Panc1 (cell line): ENCODE data around the gene DELE1.

Experiments
- POLR2AphosphoS5 ChIP-seq: IDR thresholded peaks from 2 replicates; pipeline ENCODE4 v1.6.1; 2012; ENCODE audit warnings: mild to moderate bottlenecking, low read depth, low read length, moderate library complexity
- REST ChIP-seq, 2 experiments: IDR thresholded peaks; 2 replicates each; pipeline ENCODE4 v1.6.1; 2011 to 2012; ENCODE audit warnings: low read depth in 2 of 2, control low read depth in 1 of 2, low read length in 1 of 2, mild to moderate bottlenecking in 1 of 2, moderate library complexity in 1 of 2; ENCODE audit not compliant: insufficient read depth in 1 of 2
- SIN3A ChIP-seq: IDR thresholded peaks from 2 replicates; pipeline ENCODE4 v1.6.1; 2012; ENCODE audit warnings: low read depth, mild to moderate bottlenecking, low read length, moderate library complexity, borderline replicate concordance; ENCODE audit not compliant: insufficient read depth
- TCF7L2 ChIP-seq: IDR thresholded peaks from 2 replicates; pipeline ENCODE4 v1.6.1; 2011; ENCODE audit warnings: mild to moderate bottlenecking, low read depth, low read length, inconsistent platforms
- TF ChIP-seq, protein P1 (sequence below): fragments of 450-650 bp; IDR thresholded peaks from 2 replicates; pipeline ENCODE4 v1.5.1; 2017; ENCODE audit warnings: mild to moderate bottlenecking

DNA sequence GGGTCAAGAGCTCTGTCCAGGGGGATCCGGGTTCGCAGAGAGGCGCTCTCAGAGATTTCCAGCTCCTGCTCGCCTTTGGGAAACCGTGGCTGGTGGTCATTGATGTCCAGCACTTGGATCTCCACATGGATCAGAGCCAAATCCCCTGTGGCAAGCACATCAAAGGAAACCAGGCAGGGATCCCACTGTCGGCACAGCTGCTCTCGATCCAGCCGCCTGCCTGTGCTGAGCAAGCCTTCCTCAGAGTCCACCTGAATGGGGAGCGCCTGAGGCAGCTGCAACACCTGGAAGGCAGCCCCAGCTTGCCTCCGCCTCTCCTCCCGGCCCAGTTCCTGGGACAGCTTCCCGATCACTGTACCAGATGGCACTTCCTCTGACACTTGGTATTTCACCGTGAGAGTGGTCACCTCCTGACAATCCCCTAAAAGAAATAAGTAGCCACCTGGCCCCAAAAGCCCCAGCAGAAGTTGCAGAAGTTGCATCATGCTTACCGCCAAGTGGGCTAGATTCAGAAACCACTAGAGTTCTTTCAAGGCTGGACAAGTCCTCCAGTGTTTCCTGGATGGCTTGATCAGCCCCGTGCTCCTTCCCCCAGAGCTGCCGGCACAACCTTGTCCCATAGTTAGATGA is 33.8 kb downstream of the DELE1 start:
- TF ChIP-seq TCF7L2: no peak
- TF ChIP-seq, protein P1, sequence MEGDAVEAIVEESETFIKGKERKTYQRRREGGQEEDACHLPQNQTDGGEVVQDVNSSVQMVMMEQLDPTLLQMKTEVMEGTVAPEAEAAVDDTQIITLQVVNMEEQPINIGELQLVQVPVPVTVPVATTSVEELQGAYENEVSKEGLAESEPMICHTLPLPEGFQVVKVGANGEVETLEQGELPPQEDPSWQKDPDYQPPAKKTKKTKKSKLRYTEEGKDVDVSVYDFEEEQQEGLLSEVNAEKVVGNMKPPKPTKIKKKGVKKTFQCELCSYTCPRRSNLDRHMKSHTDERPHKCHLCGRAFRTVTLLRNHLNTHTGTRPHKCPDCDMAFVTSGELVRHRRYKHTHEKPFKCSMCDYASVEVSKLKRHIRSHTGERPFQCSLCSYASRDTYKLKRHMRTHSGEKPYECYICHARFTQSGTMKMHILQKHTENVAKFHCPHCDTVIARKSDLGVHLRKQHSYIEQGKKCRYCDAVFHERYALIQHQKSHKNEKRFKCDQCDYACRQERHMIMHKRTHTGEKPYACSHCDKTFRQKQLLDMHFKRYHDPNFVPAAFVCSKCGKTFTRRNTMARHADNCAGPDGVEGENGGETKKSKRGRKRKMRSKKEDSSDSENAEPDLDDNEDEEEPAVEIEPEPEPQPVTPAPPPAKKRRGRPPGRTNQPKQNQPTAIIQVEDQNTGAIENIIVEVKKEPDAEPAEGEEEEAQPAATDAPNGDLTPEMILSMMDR: no peak
- TF ChIP-seq POLR2AphosphoS5: no peak
- no peak for TF ChIP-seq REST (IDR thresholded peaks at IDR 0.05; ENCODE audit: insufficient read depth in 1 of 2, low read depth in 2 of 2, low read length in 1 of 2)
- no peak for TF ChIP-seq SIN3A
